Lower leg skin (tissue), 3 donors: ENCODE data around the gene AOPEP.

Source experiments
- POLR2A ChIP-seq, 2 donors: fragments of 450-650 bp; IDR thresholded peaks; one replicate each; pipeline ENCODE4 v1.6.1; 2016 to 2017; ENCODE audit warnings: antibody characterized with exemption in 2 of 2, mild to moderate bottlenecking in 1 of 2, moderate library complexity in 1 of 2
- TF ChIP-seq, protein P1 (sequence below), 3 donors: fragments of 450-650 bp; IDR thresholded peaks; one replicate each; pipeline ENCODE4 v1.5.1; 2016; ENCODE audit warnings: antibody characterized with exemption in 3 of 3, mild to moderate bottlenecking in 3 of 3, moderate library complexity in 2 of 3

DNA sequence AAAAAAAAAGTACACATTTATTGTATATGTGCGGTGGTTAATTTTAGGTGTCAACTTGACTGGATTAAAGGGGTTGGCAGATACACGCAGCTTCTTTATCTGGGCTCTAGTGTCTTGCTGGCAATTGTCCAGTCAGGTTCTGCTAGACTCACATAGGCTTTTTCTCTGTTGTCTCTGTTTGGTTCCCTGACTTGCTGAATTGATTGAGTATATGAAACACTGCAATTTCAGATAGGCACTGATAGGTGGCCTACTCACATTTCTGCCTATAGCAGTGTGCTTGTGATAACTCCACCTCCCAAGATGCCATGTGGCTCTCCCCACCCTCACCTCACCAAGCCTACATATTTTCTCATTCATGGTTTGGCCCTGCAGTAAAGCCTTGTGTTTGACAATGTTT lies 52.5 kb downstream of the AOPEP start:
- TF ChIP-seq, protein P1, sequence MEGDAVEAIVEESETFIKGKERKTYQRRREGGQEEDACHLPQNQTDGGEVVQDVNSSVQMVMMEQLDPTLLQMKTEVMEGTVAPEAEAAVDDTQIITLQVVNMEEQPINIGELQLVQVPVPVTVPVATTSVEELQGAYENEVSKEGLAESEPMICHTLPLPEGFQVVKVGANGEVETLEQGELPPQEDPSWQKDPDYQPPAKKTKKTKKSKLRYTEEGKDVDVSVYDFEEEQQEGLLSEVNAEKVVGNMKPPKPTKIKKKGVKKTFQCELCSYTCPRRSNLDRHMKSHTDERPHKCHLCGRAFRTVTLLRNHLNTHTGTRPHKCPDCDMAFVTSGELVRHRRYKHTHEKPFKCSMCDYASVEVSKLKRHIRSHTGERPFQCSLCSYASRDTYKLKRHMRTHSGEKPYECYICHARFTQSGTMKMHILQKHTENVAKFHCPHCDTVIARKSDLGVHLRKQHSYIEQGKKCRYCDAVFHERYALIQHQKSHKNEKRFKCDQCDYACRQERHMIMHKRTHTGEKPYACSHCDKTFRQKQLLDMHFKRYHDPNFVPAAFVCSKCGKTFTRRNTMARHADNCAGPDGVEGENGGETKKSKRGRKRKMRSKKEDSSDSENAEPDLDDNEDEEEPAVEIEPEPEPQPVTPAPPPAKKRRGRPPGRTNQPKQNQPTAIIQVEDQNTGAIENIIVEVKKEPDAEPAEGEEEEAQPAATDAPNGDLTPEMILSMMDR (IDR thresholded peaks at IDR 0.05), result no peak
- TF ChIP-seq POLR2A (IDR thresholded peaks at IDR 0.05), result no peak
